NCI-H187 treated with DMSO at 0.1 percent for 48 hours (cell line): Measurements from ENCODE around the gene ROGDI.

Source experiments
- DNase-seq: peaks from one replicate; lab custom pipeline; 2025; lab: John Stamatoyannopoulos, UW

Gene ROGDI

DNA sequence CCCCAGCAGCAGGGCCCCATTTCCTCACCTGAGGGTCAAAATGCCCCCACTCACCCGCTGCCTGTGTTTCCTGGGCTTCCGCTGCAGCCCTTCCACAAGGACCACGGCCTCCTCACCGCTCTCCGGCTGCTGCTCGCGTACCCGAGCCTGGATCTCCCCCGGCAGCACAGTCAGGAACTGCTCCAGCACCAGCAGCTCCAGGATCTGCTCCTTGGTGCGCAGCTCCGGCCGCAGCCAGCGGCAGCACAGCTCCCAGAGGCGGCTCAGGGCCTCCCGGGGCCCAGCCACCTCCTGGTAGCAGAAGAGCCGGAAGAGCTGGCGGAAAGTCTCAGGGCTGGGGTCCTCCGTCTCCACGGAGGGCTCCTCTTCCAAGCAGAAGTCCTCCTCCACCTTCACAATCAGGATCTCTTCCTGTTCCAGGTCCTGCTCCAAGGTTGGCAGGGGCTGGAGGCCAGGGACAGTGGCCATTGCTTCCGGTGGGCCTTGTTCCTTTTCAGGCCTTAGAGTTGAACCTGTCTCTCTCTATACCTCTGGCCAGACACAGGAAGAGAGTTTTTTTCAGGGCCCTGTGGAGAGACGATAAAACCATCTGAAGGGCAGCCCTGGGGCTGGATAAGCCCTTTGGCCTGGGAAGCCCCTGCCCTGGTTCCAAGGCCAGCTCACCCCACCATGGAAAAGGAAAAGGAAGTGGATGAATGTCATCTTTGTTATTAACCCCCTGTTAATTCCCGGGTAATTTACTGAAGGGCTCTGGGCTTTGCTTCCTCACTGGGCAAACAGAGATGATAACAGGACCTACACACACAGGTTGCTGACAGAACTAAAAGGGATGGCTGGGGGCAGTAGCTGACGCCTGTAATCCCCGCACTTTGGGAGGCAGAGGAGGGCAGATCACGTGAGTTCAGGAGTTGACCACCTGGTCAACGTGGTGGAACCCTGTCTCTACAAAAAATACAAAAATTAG lies 36.6 kb downstream of the ROGDI start:
- no peak for DNase-seq

DNA sequence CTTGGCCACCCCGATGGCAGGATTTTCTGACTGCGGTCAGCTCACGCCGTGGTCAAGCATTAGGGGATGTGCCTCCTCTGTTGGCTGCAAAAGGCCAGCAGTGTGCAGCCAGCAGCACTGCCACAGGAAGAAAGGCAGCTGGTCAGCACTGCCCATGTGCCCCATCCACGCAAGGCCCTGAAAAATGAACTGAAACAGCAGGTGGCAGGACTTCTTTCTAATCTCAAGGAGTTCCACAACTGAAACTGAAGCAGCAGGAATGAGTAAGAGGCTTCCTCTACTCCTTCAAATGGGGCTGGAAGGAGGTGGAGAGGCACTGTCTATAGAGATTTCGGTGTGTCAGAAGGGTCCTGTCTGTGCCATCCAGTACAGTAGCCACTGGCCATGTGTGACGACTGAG lies 38.6 kb downstream of the ROGDI start:
- DNase-seq: no peak

DNA sequence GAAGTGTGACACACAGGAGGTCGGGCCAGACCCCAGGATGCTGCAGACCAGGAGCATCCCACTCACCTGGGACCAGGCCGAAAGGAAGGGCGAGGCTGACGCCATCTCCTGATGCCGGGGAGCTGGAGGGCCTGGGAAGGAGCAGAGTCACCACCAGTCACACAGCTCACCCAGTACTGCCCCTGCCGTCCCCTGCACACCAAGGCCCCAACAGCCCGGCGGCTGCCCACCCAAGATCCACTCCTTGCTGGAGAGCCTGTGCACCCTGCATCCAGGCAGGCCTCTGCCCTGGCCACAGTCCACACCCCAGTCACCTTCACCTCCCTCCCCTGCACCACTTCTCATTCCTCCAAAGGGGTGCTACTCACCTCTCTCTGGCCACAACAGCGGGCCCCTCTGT lies 40.2 kb downstream of the ROGDI start:
- no peak for DNase-seq

DNA sequence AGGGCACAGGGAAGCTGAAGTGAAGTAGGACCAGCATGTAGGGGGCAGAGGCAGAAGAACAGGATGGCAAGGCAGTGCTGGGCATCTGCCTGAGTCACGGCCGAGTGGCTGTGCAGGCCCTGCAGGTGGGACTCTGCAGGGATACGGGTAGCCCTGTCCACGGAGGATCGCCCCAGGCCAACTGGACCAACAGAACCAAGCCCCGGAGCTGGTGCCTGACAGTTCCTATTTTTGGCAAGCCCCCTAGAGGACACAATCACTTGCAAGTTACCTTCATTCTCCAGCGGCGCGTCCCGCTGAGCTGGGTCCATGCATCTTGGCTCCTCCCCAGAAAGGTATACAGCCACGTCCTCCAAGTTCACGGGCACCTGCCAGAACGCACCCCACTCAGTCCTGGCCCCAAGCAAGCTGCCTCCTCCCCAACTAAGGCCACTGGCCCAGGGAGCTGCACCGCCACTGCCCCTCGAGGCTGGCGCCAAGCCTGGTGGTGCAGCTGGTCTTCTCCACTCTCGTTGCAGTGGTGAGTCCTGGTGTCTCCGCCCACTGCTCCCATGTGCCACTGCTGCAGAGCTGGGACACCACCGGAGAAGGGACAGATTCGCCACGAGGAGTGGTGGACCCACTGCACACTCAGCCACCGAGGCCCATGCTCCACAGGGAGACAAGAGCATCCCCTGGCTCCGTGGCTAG lies 42.1 kb downstream of the ROGDI start:
- no peak for DNase-seq

DNA sequence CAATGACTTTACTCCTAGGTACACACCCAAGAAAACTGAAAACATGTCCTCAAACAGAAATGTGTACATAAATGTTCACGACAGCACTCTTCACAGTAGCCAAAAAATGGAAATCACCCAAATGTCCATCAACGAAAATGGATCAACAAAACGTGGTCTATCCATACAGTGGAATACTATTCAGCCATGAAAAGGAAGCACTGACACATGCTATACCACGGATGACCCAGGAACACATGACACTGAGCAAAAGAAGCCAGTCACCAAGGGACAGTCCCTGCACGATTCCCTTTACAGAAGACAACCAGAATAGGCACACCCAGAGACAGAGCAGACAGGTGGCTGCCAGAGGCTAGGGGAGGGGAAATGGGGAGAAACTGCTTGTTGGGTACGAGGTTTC lies 46.7 kb downstream of the ROGDI start:
- DNase-seq: no peak

DNA sequence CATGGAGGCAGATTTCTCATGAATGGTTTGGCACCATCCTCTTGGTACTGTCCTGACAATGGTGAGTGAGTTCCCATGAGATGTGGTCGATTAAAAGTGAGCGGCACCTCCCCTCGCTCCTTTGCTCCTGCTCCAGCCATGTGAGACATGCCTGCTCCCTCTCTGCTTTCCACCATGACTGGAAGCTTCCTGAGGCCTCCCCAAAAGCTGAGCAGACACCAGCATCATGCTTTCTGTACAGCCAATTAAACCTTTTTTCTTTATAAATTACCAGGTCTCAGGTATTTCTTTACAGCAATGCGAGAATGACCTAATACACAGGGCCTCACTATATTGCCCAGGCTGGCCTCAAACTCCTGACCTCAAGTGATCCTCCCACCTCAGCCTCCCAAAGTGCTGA lies 47.6 kb downstream of the ROGDI start:
- no peak for DNase-seq

DNA sequence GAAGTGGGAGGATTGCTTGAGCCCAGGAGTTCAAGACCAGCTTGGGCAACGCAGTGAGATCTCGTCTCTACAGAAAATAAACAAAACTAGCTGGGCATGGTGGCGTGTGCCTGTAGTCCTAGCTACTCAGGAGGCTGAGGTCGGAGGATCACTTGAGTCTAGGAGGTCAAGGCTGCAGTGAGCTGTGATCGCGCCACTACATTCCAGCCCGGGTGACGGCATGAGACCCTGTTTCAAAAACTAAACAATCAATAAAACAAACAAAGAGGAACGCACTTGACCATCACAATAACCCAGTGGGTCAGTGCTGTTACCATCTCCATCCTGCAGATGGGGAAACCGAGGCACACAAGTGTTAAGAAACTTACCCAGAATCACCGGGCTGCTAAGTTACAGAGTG lies 49.2 kb downstream of the ROGDI start:
- DNase-seq: no peak

DNA sequence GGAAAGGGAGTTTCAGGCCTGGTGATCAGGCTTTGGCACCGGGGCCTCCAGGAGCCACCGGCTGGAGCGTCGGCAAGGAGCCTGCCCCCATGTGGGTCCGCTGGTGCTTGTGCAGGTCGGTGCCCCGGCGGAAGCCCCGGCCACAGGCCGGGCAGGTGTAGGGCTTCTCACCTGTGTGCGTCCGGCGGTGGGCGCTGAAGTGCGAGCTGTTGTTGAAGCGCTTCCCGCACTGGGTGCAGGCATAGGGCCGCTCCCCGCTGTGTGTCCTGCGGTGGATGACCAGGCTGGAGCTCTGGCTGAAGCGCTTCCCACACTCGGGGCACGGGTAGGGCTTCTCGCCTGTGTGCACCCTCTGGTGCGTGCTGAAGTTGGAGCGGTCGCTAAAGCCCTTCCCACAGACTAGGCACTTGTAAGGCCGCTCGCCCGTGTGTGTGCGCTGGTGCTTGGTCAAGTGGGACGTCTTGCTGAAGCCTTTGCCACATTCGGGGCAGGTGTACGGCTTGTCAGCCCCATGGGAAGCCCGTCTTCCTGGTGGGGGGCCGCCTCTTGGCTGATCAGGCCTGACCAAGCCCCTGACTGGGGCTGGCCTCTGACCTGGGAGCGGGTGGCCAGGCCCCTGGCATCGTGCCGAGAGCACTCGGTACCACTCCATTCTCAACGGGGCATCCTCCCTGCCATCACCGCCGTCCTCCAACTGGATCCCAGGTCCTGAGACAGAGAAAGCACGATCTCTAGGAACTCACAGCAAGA lies 49.9 kb downstream of the ROGDI start:
- no peak for DNase-seq

DNA sequence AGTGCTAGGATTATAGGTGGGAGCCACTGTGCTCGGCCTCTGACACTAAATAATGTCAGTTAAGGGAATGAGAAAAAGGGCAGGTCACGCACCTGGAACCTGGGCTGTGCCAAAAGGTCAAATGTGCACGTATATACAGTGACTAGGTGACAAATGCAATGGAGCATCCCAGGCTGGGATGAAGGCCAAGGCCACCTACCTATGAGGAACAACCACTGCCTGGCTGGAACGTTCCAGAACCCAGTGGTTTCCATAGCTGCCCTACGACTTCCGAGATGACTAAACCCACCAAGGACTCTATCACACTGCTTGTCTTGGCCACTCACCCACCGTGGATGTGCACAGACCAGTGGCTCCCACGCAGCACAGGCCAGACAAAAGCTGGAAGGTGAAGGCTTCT lies 51.5 kb downstream of the ROGDI start:
- no peak for DNase-seq

DNA sequence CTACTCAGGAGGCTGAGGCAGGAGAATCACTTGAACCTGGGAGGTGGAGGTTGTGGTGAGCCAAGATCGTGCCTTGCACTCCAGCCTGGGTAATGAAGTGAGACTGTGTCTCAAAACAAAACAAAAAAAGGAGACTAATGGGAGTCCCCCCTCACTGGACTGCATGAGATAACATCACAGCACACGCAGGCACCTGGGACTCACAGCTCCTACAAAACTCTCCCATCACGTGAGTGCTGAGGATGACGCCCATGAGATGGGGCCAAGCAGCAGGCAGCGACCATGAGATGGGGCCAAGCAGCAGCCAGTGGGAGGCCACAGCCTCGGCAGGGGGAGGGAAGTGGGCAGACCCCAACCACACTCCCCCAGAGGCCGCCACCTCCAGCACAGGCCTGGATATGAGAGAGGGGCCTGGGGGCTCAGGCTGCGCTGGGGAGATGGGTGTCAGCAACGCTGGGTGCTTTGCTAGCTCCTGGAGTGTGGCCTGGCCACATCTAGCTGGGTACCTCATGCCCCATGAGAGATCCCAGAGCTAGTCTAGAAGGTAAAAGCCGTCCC lies 52.7 kb downstream of the ROGDI start:
- DNase-seq: no peak

DNA sequence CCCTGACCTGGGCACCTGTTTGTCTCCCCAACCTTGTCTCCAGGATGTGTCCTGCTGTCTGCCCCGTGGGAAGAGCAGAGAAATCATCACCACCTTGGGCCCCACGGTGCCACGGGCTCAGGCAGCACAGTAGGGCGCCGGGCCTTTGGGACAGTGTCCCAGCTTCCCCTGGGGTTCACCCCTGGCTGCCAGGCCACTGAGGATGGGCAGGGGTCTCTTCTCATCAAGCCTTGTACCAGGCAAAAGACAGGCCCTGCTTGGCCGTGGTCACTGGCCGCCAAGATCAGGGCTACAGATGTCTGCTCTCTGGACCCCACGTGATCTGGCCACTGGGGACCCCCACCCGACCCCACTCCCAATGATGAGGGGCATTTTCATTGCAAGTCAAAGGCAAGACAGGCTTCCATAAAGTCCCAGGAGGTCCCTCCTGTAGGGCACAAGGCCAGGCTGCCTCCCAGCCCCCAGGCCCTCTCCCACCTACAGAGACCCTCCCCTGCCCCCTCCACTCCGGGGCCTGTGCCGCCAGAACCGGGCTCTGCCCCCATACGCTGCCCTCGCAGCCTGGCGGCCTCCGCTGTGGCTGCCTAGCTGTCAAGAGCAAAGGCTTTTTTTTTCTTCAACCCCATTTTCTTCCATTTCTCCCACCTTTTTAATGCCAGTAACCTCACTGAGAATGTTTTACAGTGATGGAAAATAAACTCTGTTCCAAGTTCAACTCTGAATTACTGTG lies 53.6 kb downstream of the ROGDI start:
- no peak for DNase-seq

DNA sequence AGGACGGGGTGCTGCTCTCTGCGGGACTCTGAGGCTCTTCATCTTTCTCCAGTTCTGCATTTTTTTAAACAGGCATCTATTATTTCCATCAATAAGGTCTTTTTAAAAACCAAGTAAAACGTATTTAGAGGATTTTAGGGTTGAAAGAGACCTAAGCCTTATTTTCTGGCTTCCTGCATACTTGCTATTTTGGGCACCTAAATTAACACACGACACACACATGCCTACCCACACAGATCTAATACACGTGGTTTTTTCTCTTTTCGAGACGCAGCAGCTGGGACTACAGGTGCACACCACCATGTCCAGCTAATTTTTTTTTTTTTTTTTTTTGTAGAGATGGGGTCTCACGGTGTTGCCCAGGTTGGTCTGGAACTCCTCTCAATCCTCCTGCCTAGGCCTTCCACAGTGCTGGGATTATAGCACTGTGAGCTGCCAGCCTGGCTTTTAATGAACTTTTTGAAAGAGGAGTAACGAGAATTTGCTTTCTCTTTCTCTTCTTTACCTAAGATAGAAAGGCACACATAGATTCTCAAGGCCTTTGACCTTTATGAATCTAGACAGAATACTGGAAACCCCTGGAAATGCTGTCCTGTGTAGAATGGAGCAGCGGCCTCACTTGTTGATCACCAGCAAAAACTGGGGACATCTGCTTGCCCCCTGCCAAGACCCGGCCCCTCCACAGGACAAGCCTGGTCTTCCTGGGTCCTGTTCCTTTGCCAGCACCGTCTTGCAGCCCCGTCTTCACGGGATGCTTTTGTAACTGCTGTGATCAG lies 54.3 kb downstream of the ROGDI start:
- no peak for DNase-seq

DNA sequence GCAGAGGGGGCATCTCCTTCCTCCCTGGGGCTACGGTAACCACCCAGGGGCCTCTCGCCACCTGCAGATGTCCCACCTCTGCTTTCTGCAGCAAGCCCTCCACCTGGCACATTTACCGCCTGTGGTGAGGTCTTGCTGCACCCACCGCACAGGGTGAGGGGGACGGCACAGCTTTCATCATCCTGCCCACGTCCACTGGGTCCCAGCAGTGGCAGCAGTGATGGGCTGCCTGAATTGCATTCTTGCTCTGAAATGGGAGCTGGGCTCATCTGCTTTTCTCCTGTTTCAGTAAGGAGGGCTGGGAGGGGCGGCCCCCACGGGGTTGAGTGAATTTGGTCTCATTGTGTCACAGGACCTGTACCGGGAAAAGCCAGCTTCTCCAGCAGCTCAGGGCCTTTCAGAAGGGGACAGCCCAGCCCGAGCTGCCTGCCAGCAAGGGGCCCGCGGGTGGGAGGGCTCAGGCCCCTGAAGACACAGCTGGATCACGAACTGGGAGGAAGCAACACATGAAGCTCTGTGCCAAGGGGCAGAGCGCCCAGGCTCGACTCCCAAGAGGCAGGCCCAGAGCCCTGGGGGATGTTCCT lies 55.4 kb downstream of the ROGDI start:
- DNase-seq: no peak
